ENCODE results near the gene TBRG1. TPM values are rescaled to one million over a fixed set of nuclear protein-coding genes. Genes with fewer than 3 reads are reported as not detected.

The TBRG1 gene
- total RNA-seq, 4 donors from 2014 or later = 34.5 to 40.5 (median 37.6) TPM

- no peak for TF ChIP-seq CTCF (IDR thresholded peaks at IDR 0.05; ENCODE audit: low read depth)
Measured at GRCh38 chr11:124618863-124619262, 3.8 kb upstream of the TBRG1 start.

GRCh38 chr11:124623861-124624525 is 1.3 kb downstream of the TBRG1 start:
- no peak for TF ChIP-seq CTCF (IDR thresholded peaks at IDR 0.05; ENCODE audit: low read depth)

GRCh38 chr11:124625504-124626168 is 3.0 kb downstream of the TBRG1 start:
- TF ChIP-seq CTCF (IDR thresholded peaks at IDR 0.05; ENCODE audit: low read depth) = no peak

- TF ChIP-seq CTCF (IDR thresholded peaks at IDR 0.05; ENCODE audit: low read depth) = no peak
Measured at GRCh38 chr11:124627546-124627945, 4.9 kb downstream of the TBRG1 start.

- no peak for TF ChIP-seq CTCF (IDR thresholded peaks at IDR 0.05; ENCODE audit: low read depth)
Measured at GRCh38 chr11:124629961-124630360, 7.3 kb downstream of the TBRG1 start.

- TF ChIP-seq CTCF (IDR thresholded peaks at IDR 0.05; ENCODE audit: low read depth) = no peak
Measured at GRCh38 chr11:124633355-124633754, 10.7 kb downstream of the TBRG1 start.

- no peak for TF ChIP-seq CTCF (IDR thresholded peaks at IDR 0.05; ENCODE audit: low read depth)
Measured at GRCh38 chr11:124635932-124636331, 13.3 kb downstream of the TBRG1 start.

Measured in subcutaneous adipose tissue (tissue), 4 donors.